SIG-M5 (cell line): ENCODE results near the gene SCRN1.

Experiments used
- DNase-seq: peaks from one replicate; lab custom pipeline; 2025; lab: John Stamatoyannopoulos, UW

The SCRN1 gene, protein sequence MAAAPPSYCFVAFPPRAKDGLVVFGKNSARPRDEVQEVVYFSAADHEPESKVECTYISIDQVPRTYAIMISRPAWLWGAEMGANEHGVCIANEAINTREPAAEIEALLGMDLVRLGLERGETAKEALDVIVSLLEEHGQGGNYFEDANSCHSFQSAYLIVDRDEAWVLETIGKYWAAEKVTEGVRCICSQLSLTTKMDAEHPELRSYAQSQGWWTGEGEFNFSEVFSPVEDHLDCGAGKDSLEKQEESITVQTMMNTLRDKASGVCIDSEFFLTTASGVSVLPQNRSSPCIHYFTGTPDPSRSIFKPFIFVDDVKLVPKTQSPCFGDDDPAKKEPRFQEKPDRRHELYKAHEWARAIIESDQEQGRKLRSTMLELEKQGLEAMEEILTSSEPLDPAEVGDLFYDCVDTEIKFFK

DNA sequence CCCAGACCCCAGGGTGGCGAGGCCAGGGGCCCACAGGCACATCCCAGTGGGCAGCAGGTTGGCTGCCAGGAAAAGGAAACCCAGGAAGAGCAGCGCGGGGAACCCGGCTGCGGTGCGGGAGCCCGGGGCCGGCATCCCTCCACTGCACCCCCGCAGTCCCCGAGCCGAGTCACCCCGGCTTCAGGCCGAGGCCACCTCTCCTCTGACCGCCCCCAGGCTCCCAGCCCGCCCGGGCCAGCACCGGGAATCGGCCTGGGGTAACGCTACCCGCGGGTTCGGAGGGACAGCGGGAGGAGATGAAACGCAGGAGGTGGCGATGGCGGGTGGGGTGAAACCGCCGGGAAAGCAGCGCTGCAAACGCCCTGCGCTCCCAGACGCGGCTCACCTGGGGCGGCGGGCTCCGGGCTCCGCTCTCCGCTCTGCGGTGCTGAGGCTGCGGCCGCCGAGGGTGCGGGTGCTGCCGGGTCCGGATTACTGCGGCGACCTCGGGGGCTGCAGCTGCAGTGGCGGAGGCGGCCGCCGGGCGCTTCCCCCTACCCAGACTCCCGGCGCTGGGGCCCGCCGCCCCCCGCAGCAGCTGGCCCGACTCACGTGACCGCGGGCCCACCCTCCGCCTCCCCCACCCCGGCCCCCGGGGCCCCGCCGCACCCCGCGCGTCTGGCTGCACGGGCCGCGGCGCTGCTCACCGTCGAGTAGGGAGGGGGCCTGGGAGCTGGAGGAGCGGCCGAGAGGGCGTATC is at the start of gene SCRN1:
SCRN1 (minus strand) TSS at position 545 of the 739 bp plus-strand sequence. CDS start 20,734 bp downstream, outside the sequence.
- no peak for DNase-seq

DNA sequence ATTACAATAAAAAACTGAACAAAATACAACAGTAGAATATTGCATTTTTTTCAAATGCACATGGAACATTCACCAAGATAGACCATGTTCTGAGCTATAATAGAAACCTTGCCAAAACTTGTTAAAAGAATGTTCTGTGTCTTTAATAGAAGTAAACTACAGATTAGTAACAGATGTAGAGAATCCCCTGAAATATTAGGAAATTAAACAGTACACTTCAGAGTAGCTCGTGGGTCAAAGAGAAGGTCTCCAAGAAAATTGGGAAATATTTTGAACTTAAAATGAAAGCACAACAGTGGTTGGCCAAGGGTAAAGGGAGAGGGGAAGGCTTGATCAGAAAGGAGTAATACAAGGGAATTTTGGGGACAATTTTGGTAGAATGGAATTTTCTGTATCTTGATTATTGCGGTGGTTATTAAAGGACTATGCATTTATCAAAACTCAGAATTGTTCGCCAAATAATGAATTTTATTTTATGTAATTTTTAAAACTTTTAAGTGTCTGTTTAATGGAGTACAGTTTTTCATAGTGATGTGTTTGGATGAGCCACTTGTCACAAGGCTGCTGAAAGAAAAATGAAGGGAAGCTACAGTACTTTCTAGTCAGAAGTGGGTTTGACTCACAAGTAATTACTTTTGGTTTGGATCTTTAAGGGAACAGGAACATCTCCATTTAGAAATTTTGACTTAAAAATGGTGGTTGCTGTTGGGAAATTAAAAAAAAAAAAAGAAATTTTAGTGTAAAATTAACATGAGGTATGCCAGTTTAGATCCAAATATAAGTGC is 48.8 kb upstream of the SCRN1 start:
- no peak for DNase-seq

DNA sequence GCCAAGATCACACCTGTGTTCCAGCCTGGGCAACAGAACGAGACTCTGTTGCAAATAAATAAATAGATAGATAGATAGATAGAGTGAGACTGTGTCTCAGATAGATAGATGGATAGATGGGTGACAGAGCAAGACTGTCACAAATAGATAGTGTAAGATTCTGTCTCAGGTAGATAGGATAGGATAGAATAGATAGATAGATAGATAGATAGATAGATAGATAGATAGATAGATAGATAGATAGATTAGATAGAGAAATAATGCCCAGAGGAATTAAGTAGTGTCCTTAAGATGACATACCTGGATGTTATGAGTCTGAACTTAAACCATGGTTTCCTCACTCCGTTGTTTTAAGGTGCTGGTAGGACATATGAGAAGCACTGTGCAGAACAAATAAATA is 46.6 kb upstream of the SCRN1 start:
- DNase-seq: no peak

DNA sequence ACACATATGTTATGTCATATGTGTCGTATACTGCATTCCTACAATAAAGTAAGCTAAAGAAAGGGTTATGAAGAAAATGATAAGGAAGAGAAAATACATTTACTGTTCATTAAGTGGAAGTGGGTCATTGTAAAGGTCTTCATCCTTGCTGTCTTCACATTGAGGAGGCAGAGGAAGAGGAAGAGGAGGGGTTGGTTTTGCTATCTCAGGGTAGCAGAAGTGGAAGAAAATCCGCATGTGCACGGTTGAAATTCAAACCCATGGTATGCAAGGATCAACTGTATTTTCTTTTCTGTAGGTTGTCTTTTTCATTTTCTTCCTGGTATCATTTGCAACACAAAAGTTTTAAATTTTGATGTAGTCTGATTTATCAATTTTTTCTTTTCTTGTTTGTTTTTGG is 44.9 kb upstream of the SCRN1 start:
- DNase-seq: no peak

DNA sequence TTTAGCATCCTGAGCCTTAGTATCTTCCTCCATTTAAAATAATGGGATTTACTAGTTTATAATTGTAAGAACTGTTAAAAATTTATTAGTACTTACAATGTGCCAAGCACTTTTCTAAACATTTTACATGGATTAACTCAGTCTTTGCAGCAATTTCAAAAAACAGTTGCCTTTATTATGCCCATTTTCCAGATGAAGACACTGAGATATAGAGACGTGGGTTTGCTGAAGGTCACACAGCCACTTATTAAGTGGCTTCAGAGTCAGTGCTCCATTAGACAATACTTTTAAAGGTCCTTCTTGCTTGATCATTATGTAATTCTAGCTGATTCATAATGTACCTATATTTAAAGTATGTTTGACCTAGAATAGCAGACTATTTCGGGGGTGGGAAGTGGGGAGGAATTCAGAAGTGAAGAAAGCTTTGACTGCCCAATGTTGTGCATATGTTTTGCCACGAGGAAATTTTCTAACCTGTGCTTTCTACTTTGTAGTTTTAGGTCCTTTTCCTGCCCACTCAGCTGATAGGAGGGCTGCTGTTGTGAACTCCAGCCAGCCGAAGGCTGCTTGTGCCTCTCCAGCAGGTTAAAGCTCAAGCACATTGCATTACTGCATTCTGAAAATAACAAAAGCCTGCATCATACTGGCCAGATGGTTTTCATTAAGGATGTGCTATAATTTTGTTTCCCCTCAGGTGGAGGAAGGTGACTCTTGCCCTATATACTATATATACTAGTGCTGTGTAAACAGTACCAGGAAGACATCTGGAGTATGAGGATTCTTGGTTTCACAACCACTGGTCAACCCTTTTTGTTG is 42.9 kb upstream of the SCRN1 start:
- no peak for DNase-seq

DNA sequence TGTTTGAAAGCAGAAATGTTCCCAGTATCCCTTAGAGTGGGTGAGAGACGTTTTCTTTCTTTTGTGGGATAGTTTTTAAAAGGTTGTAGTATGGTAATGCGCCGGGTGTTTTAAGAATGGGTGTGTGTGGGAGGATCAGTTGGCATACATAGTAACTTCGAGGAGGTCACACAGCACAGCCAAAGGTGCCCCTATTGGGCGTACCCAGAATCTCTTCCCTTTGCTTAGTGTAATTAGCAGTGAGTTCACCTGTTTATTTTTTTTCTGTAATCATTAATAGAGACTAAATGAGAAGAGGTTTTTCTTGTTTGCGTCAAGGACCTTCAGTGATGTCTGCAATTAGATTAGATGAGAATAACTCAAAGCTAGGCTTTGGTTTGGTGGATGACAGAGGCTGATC is 40.1 kb upstream of the SCRN1 start:
- DNase-seq: no peak

DNA sequence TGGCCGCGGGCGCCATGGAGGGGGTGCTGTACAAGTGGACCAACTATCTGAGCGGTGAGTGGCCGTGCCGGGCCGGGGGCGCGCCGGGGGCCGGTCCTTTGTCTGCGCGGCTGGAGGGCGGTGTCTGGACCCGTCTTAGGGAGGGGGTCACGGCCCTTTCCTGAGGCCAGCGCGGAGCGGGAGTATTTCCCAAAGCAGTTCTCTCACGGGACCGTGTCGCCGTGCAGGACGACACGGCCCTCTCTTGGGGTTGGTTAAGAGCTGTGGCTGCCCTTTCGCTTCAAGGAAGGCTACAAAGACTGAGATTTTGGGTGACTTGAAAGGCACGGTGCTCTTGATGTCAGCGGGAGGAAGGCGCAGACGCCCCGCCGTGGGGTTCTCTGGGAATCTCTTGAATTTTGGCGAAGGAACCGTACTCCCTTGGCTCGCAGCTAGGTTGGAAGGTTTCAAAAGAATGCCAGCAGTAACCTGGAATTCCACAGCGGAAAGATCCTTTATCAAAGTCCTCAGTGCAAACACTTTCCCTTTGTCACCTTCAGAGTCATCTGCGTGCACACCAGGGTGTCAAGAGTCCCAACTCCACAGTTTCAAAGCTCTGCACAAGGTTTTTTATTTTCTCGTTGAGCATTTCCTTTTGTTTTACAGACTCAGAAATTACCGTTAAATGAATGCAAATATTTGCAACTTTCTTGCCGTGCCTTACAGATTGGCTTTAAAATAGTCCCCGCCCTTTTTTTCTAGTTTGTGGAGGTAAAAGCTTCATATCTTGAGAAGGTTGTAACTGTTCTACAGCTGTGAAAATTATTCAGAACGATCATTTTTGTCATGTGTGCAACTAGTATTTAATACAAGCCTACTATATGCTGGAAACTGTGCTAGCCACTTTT is 39.4 kb upstream of the SCRN1 start:
- DNase-seq: no peak

DNA sequence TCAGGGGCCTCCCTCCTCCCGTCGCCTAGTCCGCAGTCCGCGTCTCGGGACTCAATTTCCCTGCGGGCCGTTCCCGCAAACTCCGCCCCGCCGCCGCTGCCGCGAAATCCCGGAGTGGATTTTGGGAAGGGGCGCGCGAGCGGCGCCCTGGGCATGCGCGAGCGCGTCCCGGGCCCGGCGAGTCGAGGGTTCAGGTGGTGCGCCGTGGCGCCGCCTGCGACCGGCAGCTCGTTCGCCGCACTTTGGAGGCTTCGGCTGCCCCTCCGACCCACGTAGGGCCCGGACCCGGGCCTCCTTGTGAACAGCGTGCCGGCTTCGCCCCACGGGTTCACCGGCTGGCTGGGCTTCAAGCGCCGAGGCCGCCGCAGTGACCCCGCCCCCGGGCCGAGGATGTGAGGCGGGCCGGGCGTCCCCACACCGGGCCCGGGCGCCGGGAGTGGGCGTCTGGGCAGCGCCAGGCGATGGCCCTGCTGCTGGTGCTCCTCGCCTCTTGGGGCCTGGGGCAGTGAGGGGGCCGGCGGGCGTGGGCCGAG is 38.7 kb upstream of the SCRN1 start, which contains the start of gene PLEKHA8:
PLEKHA8 (plus strand) TSS at position 197 of the 533 bp plus-strand sequence. CDS start 351 bp downstream, outside the sequence.
- DNase-seq: no peak

DNA sequence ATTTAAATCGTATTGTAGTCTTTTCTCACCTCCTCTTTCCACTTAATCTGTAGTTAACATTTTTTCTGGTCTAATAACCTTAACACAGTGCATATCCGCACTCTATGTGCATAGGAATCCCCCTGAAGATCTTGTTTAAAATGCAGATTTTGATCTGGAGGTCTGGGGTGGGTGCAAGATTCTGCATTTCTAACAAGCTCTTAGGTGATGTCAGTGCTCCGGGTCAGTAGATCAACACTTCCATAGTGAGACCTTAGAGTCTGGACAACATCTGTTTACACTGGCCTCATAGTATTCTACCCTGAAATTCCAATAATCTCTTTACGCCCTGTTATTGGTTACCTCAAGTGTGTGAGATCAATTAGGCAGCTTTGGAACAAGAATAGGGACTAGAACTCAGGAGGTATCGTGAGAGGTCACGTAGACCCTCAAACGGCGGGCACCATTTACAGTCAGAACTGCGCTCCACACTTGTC is 38.2 kb upstream of the SCRN1 start:
- DNase-seq: no peak

DNA sequence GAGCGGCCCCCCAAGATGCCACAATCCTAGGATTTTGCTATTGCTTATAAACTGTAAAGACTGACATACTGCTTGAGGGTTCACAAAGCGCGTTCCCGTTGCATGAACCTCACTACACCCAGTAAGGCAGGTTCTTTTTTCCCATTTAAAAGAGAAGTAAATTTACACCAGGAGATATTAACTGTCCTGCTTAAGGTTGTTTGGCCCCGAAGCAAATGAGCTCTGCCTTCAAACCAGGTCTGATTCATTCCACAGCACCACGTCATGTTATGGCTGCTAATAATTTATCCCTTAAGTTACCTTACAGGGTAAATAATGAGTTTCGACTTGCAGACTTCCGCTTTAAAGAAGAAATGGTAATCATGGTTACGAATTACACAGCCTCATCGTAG is 37.5 kb upstream of the SCRN1 start:
- no peak for DNase-seq

DNA sequence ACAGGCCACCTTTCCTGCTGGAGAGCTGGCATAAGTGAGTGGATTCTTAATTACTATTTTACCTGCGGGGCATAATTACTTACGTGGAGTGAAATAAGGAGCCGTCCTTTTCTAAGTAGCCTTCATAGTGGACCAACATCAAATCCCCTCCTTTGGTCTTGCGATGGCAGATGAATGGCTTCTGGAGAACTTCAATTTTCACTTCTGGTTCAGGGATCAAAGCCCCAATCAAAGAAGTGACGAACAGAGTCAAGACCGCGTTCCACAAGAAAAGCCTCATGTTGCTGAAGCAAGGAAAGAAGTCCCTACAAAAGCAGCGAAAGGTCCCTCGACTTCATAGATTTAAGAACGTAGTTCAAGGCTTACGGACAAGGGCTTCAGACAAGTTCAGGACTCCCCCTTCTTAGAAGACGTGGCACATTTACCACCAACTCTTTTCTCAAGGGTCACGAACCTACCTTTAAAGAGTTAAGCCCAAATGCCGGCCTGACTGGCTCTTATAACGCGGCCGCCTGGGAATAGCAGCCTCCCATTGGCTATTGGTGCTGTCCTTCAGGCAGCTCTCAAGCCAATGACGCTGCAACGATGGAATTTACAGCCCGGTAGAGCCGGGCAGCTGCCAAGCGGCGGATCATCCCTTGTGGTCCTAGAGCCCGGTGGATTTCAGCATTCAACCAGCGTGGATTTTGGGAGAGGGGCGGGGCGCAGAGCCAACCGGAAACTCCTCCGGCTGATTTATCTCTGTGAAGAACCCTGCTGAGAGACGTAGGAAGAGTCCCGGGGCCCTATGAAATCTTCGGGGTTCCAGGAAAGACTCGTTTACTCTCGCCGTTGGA is 36.8 kb upstream of the SCRN1 start, which contains the start of gene FKBP14:
FKBP14 (minus strand) TSS at position 474 of the 836 bp plus-strand sequence; CDS start at position 280, 194 bp downstream.
- peak; percentile 94 for DNase-seq

DNA sequence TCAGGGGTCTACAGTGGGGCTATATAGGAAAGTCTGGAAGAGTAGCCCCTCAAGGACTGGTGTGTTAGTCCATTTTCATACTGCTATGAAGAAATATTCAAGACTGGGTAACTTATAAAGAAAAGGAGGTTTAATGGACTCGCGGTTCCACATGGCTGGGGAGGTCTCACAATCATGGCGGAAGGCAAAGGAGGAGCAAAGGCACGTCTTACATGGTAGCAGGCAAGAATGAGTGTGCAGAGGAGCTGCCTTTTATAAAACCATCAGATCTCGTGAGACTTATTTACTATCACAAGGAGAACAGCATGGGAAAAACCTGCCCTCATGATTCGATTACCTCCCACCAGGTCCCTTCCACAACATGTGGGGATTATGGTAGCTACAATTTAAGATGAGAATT is 33.9 kb upstream of the SCRN1 start:
- no peak for DNase-seq

DNA sequence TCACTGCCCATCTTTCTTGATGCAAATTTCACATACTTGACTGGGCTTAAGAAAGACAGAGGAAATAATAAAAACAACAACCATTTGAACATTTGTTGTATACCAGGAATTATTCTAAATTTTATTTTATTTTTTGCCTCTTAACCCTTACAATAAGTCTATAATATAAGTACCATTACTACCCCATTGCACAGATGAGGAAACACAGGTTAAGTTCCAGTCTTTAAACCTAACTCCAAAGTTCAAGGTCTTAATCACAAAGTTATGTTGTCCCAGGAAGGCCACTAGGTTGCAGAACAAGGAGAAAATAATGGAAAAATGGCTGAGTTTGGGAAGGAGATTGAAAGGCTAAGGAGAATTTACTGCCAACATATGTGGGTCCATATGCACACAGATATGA is 33.4 kb upstream of the SCRN1 start:
- no peak for DNase-seq

DNA sequence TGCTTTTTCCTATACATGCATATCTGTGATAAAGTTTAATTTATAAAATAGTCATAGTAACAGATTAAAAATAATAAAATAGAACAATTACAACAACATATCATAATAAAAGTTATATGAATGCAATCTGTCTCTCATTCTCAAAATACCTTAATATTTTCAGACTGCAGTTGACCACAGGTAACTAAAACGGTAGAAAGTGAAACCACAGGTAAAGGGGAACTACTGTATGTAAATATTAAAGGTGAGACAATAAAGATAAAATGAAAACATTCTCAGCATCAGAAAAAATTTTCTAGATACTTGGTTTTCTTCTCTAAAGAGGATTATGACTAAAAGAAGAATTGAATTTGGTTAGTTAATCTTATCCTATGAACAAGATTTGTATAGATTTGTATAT is 30.9 kb upstream of the SCRN1 start:
- no peak for DNase-seq

DNA sequence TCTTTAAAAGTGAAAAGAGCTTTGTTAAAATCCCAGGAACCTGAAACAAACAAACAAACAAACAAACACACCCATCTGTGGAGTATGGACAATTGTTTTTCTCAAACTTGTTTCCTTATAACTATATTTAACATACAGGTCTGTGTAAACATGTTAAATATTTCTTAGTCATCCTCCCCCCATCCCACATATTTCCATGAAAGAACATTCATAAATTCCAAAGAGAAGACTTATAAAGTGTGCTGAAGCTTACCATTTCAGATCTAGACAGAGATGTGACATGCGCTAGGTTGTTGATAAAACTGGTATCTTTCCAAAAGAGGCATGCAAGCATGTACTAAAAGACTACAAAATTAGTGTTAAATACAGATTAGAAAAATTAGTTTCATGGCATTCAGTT is 30.4 kb upstream of the SCRN1 start:
- no peak for DNase-seq

DNA sequence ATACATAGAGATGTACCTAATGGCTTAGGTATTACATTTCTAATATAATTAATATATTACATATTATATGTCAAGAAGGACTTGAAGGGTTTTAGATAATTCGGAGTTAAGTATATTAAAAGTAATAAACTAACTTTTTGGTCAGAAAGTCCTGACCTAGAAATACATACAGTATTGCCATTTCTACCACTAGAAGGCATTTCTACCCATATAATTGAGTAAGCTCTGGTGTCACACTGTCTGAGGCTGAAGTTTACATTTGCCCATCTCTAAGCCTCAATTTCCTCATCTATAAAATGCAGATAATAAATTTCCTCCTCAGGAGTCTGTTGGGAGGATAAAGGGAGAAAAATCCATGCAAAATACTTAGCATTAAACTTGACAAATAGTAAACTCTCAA is 29.8 kb upstream of the SCRN1 start:
- no peak for DNase-seq

DNA sequence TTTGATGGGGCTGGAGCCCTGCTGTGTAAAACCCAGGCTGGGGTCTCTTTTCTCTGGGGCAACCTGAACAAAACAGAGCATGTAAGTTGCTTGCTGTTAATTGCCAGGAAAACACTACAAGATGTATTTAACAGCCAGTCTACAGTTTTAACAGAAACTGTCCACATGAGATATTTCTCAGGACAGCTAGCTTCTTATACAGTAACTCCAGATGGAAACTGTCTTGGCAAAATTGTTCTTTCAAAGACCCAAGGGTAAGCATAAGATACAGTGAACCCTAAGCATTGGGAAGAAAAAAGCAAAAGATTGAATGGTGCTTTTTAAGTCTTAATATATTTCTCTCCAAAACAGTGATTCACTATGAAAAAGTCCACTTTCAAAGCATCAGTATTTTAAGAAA is 28.9 kb upstream of the SCRN1 start:
- no peak for DNase-seq

DNA sequence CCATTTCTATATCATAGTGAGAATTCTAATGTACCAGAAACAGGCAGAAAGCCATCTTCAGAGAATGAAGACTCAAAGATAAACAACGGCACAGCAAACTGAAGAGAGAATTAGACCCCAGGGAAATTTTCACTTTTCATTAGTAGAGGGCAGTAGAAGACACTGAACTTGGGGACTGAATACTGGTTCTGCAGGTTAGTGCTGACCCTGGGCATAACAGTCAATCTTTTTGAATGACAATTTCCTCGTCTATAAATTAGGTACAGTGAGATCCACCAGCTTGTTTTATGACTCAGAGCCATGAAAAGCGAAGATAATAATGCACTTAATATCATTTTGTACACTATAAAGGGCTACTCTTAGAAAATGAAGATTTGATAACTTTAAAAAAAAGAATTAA is 23.2 kb upstream of the SCRN1 start:
- no peak for DNase-seq

DNA sequence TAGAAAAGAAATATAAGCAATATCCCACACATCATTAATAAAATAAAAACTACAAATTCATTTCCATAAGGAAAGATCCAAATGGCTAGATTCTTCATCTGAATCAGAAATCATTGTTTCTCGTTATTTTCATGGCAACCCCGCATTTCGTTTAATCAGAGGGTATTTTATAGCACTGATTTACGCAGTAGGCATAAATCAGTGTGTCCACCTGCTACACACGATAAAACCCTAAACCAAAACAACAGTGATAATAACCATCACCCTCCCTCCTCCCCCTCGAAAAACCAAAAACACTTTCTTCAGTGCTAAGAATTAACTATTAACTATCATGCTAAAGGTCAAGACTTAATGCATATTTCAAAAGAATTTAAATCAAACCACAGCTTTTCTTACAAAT is 20.4 kb upstream of the SCRN1 start:
- DNase-seq: no peak
